ENCODE measurements around the gene ZNF787.

Gene ZNF787

GRCh38 chr19:56124578-56124977 lies 3.5 kb upstream of the ZNF787 start:
- DNase-seq (ENCODE audit: low read depth, low spot score) = no peak
- in situ Hi-C loops (cut with HindIII; ENCODE audit: low sequenced_read_pairs) = no loop called here

GRCh38 chr19:56123266-56123891 lies 2.3 kb upstream of the ZNF787 start:
- TF ChIP-seq CTCF (IDR thresholded peaks at IDR 0.05; ENCODE audit: low read depth, low read length) = no peak
- no peak overlapping the region for H3K4me3 ChIP-seq (ENCODE audit: low read depth, low read length)
- in situ Hi-C loops (cut with HindIII; ENCODE audit: low sequenced_read_pairs) = no loop called here
- DNase-seq (ENCODE audit: low read depth, low spot score) = no peak

More at GRCh38 chr19:56124578-56124977, 3.5 kb upstream of the ZNF787 start:
- H3K4me3 ChIP-seq (ENCODE audit: low read depth, low read length) = no peak overlapping the region
- no peak for TF ChIP-seq CTCF (IDR thresholded peaks at IDR 0.05; ENCODE audit: low read depth, low read length)

GRCh38 chr19:56120371-56121179 lies 520 bp downstream of the ZNF787 start:
- DNase-seq (ENCODE audit: low read depth, low spot score) = peak; percentile 68
- peak; percentile 19 for TF ChIP-seq CTCF (IDR thresholded peaks at IDR 0.05; ENCODE audit: low read depth, low read length)
- in situ Hi-C loops (cut with HindIII; ENCODE audit: low sequenced_read_pairs) = no loop called here
- H3K4me3 ChIP-seq (ENCODE audit: low read depth, low read length) = peak overlapping the region; percentile 64

GRCh38 chr19:56120002-56120370 lies 1.1 kb downstream of the ZNF787 start:
- no peak for TF ChIP-seq CTCF (IDR thresholded peaks at IDR 0.05; ENCODE audit: low read depth, low read length)
- peak overlapping the region; percentile 64 for H3K4me3 ChIP-seq (ENCODE audit: low read depth, low read length)
- in situ Hi-C loops (cut with HindIII; ENCODE audit: low sequenced_read_pairs) = no loop called here
- DNase-seq (ENCODE audit: low read depth, low spot score) = no peak

- no peak for TF ChIP-seq CTCF (IDR thresholded peaks at IDR 0.05; ENCODE audit: low read depth, low read length)
- DNase-seq (ENCODE audit: low read depth, low spot score) = no peak
- in situ Hi-C loops (cut with HindIII; ENCODE audit: low sequenced_read_pairs) = no loop called here
- H3K4me3 ChIP-seq (ENCODE audit: low read depth, low read length) = peak overlapping the region; percentile 64
These were observed 1.5 kb downstream of the ZNF787 start for GRCh38 chr19:56119582-56119978.

- H3K4me3 ChIP-seq (ENCODE audit: low read depth, low read length) = no peak overlapping the region
- in situ Hi-C loops (cut with HindIII; ENCODE audit: low sequenced_read_pairs) = no loop called here
- no peak for DNase-seq (ENCODE audit: low read depth, low spot score)
- no peak for TF ChIP-seq CTCF (IDR thresholded peaks at IDR 0.05; ENCODE audit: low read depth, low read length)
These were observed 2.2 kb downstream of the ZNF787 start for GRCh38 chr19:56118666-56119581.
